ENCODE measurements around the gene ADCY1.
A peak's percentile ranks its signal among the peaks of the same experiment; 100 is the strongest.

DNA sequence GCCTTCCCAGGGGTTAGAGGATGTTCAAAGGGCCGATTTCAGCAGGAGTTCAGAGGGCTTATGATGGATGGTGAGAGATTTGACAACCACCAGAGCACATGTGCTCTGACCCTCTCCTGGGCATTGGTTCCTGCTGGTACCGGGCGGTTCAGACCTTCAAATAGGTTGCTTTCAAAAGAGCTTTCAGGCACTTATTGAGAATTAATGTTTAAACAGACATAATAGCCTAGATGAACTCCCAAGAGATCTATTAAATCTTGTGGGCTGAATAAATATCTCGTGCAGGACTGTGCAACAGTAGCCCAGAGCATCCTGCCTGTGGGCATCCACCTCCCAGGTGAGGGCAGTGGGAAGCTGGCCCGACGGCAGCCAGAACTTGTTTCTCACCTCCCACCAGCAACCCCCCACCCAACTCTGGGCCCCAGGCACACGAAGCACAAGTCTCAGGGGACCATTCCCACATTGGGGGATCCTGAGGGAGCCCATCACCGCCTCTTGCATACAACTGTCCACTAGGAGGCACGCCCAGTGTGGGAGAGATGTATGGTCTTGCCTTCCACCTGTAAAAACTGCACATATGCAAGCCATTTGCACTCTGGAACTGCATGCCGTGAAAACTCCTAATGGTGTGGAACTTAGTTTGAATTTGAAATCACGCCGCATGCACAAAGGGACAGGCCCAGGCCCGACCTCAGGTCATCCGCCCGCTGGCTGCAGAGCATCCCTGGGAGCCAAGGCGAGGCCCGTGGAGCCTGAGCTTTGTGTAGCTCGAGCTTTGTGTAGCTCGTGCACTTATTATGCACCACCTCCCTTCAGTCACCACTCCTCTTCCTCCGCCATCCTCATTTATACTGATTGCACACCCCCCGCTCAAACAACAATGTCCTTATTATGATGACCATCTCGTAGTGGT is 147.8 kb downstream of the ADCY1 start:
- peak; percentile 32; the same call in 1 of the 2 replicates for TF ChIP-seq CTCF (conservative IDR thresholded peaks at IDR 0.05; ENCODE audit: low read depth, low read length)
- no peak for TF ChIP-seq EZH2 (IDR thresholded peaks at IDR 0.05; ENCODE audit: low read length, unreplicated experiment)
- TF ChIP-seq EZH2phosphoT487 (IDR thresholded peaks at IDR 0.05; ENCODE audit: borderline replicate concordance, low read length) = no peak

Measured in PC-3 (cell line).